Left lung (tissue), 10 donors: Measurements from ENCODE around the gene LRGUK. TPM values are rescaled to one million over a fixed set of nuclear protein-coding genes. Genes with fewer than 3 reads are reported as not detected.

Experiments used
- ATAC-seq: fragments of 200-7000 bp; cut with Tn5 transposase; one replicate; pipeline ENCODE4 v1.9.1; 2020; ENCODE audit warnings: moderate library complexity
- DNase-seq, 4 donors: peaks; one replicate each; pipeline ENCODE4 v3.0.0-alpha.2; 2013 to 2020
- H3K27ac ChIP-seq, 2 donors: fragments of 200-600 bp; sonication (generic) in 1 of 2; one replicate each; pipeline versions ENCODE4 v1.5.0 to v1.8.0; 2020 to 2021
- H3K27me3 ChIP-seq, 2 donors: fragments of 200-600 bp; sonication (generic) in 1 of 2; one replicate each; pipeline versions ENCODE4 v1.5.0 to v1.8.0; 2020 to 2021
- H3K36me3 ChIP-seq, 2 donors: fragments of 200-600 bp; sonication (generic) in 1 of 2; one replicate each; pipeline versions ENCODE4 v1.5.0 to v1.8.0; 2020 to 2021
- H3K4me1 ChIP-seq, 2 donors: fragments of 200-600 bp; one replicate each; pipeline ENCODE4 v1.8.0; 2021
- H3K4me3 ChIP-seq, 2 donors: fragments of 200-600 bp; sonication (generic) in 1 of 2; one replicate each; pipeline versions ENCODE4 v1.5.0 to v1.8.0; 2020 to 2021; ENCODE audit warnings: mild to moderate bottlenecking in 1 of 2
- H3K9me3 ChIP-seq, 2 donors: fragments of 200-600 bp; sonication (generic) in 1 of 2; one replicate each; pipeline versions ENCODE4 v1.5.0 to v1.8.0; 2020 to 2021
- intact Hi-C, 2 donors: fragments of 100-400 bp; cut with DNase I; formaldehyde crosslinking; loops; one replicate each; pipeline versions ENCODE4 v1.11.2 to v1.14.2; 2022
- polyA plus RNA-seq, 6 donors: library from polyadenylated mRNA; unstranded; fragments of 120-200 nt; gene quantifications; one replicate each; pipeline ENCODE4 v1.2.1, GENCODE V29; 2013; ENCODE audit not compliant: insufficient read length in 6 of 6
- total RNA-seq, 2 donors: library from RNA; stranded (reverse); fragmentation: NEBNext Ultra II Directional; extraction: Animal tissue kit (Norgen Biotek cat#: 25700); gene quantifications; one replicate each; pipeline ENCODE4 v1.2.1, GENCODE V29; 2021
- TF ChIP-seq, protein P1 (sequence below), 2 donors: fragments of 200-600 bp; sonication (generic) in 1 of 2; IDR thresholded peaks; one replicate each; pipeline versions ENCODE4 v1.5.0 to v1.8.0; 2021; ENCODE audit warnings: antibody characterized with exemption in 2 of 2
- donor health status: DM: no; HTN: yes; CAD: no.
- donor health status: DM: no; HTN: no; CAD: no.

LRGUK gene
- total and polyA plus RNA-seq, 8 donors: 0.94 to 2.7 (median 1.9) TPM

DNA sequence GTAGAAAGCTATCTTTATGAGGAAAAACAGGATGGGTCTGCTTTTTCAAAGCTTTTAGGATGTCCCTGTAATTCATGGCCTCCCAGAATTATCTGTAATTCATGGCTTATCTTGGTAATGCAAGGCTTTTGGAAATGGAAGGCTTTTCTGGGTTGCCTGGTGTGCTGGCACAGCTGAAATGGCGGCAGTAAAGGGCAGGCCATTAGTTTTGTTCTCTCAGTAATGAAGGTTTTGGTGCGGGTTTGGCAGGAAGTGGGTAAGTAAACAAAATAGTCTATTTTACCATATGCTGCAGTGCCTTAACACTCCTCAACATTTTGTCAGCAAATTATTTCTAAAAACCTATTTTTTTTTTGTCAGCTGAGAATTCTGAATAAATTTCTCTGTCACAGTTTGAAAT lies 69.3 kb downstream of the LRGUK start:
- Histone ChIP-seq H3K4me3 (no peak overlapping the region), H3K27ac (no peak overlapping the region), H3K27me3 (no peaks in the 10 kb centered on the region), H3K4me1 (no peaks in the 10 kb centered on the region), H3K9me3 (no peaks in the 10 kb centered on the region), H3K36me3 (no peaks in the 10 kb centered on the region)
- intact Hi-C loops: no loop called here
- DNase-seq (no peak), ATAC-seq (no peak)
- TF ChIP-seq, protein P1, sequence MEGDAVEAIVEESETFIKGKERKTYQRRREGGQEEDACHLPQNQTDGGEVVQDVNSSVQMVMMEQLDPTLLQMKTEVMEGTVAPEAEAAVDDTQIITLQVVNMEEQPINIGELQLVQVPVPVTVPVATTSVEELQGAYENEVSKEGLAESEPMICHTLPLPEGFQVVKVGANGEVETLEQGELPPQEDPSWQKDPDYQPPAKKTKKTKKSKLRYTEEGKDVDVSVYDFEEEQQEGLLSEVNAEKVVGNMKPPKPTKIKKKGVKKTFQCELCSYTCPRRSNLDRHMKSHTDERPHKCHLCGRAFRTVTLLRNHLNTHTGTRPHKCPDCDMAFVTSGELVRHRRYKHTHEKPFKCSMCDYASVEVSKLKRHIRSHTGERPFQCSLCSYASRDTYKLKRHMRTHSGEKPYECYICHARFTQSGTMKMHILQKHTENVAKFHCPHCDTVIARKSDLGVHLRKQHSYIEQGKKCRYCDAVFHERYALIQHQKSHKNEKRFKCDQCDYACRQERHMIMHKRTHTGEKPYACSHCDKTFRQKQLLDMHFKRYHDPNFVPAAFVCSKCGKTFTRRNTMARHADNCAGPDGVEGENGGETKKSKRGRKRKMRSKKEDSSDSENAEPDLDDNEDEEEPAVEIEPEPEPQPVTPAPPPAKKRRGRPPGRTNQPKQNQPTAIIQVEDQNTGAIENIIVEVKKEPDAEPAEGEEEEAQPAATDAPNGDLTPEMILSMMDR (IDR thresholded peaks at IDR 0.05): no peak

DNA sequence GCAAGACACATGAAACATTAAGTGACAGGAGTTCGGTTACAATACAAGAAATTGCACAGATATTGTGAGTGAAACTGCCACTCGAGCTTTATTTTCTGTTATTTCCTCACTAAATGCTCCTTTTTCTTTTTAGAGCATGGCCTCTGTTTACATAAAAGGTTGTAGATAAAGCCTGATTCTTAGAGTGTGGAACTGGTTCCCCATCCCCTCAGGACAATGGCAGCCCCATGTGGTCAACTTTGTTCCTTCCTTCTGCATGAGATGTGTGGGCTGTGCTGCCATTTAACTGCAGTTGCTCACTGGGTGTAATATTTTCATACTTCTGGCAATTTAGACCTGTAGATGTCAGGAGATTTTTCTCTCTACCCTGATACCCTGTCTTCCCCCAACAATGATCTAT lies 70.2 kb downstream of the LRGUK start:
- ATAC-seq: no peak

DNA sequence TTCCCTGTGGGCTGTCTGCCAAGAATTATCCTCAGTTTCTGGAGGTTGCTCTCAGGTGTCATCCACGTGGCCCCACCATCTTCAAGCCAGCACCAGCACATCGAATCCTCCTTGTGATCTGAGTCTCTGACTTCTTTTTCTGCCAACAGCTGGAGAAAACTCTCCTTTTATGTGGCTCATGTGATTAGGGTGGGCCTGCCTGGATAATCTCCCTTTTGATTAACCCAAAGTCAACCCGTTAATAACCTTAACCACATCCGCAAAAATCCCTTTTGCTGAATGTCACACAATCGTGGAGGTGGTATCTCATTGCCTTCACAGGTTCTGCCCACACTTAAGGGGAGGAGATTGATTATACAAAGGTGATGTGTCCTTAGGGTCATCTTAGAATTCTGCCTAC lies 73.8 kb downstream of the LRGUK start:
- TF ChIP-seq, protein P1 (IDR thresholded peaks at IDR 0.05): no peak
- no peak for ATAC-seq

More for the DNA sequence above, 70.2 kb downstream of the LRGUK start:
- Histone ChIP-seq H3K4me1 (no peaks in the 10 kb centered on the region), H3K4me3 (no peak overlapping the region), H3K9me3 (no peaks in the 10 kb centered on the region), H3K27me3 (no peaks in the 10 kb centered on the region), H3K36me3 (no peaks in the 10 kb centered on the region), H3K27ac (no peak overlapping the region)
- DNase-seq: no peak
- TF ChIP-seq, protein P1 (IDR thresholded peaks at IDR 0.05): no peak
- intact Hi-C loops: no loop called here

DNA sequence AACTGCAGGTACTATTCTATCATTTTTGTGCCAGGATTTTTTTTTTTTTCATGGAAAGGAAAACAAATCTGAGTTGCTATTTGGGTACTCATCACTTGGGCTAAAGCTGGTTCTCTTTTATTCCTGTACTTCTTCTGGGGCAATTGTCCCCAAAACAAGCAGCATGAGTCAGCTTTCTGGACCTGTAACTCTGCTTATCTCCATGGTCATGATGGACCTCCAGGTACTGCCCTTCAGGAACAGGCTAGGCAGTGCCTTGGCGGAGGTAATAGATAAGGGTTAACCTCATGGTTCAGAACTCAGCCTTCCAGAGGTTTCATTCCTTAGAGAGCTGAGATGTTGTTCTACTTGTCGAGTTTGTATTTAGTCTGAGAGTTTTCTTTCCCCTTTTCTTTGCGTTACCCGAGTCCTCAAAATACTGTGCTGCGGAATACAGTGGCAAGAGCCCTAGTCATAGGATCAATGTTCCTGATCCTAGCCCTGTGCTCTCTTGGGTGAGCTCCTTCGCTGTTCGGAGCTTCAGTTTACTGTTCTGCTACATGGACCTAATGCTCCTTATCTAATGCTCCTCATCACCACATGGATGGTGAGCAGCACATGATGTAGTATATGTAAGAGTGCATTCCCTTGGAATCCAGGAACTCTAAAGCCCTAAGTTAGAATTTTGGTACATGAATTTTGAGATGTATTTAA lies 74.6 kb downstream of the LRGUK start:
- no peak overlapping the region for H3K27ac ChIP-seq
- ATAC-seq (no peak), DNase-seq (no peak)
- H3K4me1 ChIP-seq: no peaks in the 10 kb centered on the region
- H3K36me3 ChIP-seq: no peaks in the 10 kb centered on the region
- intact Hi-C loops: no loop called here
- no peak overlapping the region for H3K4me3 ChIP-seq
- TF ChIP-seq, protein P1 (IDR thresholded peaks at IDR 0.05): no peak
- H3K27me3 ChIP-seq: no peaks in the 10 kb centered on the region
- no peaks in the 10 kb centered on the region for H3K9me3 ChIP-seq

More for the DNA sequence above, 73.8 kb downstream of the LRGUK start:
- no peak overlapping the region for H3K27ac ChIP-seq
- H3K9me3 ChIP-seq: no peaks in the 10 kb centered on the region
- H3K4me3 ChIP-seq: no peak overlapping the region
- H3K36me3 ChIP-seq: no peaks in the 10 kb centered on the region
- no peak for DNase-seq
- no peaks in the 10 kb centered on the region for H3K27me3 ChIP-seq
- no peaks in the 10 kb centered on the region for H3K4me1 ChIP-seq
- intact Hi-C loops: no loop called here

DNA sequence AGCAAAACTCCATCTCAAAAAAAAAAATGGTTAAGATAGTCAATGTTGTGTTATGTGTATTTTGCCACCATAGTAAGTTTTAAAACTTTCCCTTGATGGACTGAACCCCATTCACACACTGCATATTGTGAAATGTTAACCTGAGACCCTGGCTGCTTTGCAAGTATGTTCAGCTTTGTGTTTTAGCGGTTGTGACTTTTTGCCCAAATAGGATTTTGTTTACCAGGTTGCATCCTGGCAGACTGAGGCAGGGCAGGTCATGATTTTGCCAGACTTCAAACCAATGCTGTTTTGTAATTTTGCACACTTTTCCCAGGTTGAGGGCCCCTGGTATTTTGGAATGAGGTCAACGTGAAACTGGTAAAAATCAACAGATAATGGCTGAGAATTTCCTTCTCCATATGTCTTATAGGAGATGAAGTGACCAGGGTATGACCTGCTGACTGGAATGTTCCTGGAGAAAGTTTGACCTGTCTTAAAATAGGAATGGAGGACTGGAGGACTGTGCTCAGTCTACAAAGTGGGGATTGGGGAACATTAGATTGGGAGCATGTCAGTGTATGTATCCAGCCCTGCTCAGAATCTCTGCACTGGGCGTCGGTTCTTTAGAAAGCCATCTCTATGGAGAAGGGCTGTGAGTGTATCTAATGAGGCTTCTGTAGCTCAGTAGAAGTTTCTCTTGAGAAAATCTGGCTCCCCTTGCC lies 76.2 kb downstream of the LRGUK start:
- no peak for ATAC-seq
- H3K27ac ChIP-seq: no peak overlapping the region
- intact Hi-C loops: no loop called here

More for the DNA sequence above, 76.2 kb downstream of the LRGUK start:
- Histone ChIP-seq H3K9me3 (no peaks in the 10 kb centered on the region), H3K4me3 (no peak overlapping the region), H3K36me3 (no peaks in the 10 kb centered on the region), H3K4me1 (no peaks in the 10 kb centered on the region), H3K27me3 (no peaks in the 10 kb centered on the region)
- DNase-seq: no peak
- TF ChIP-seq, protein P1 (IDR thresholded peaks at IDR 0.05): no peak
